Measurements from ENCODE around the gene CDH23. TPM values are rescaled to one million over a fixed set of nuclear protein-coding genes. Genes with fewer than 3 reads are reported as not detected.

CDH23 gene
- total and polyA plus RNA-seq, 2 donors from 2014 or later: 1.1 to 6.4 TPM

DNA sequence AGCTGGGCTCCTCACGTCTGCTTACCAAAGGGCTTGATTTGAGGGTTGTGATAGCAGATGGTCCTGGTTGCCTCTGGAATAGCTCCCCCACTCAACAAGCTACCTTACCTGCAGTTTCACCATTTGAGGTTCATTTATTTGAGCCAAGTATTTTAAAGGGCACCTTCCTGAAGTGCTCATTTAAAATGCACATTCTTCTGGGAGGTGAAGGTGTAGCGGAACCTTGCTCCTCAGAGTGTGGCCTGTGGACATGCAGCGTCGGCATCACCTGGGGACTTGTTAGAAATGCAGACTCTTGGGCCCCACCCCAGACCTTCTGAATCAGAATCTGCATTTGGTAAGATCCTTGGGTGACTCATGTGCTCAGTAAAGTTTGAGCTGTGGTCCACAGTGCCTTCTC is 2.3 kb downstream of the CDH23 start:
- Histone ChIP-seq H3K36me3 (ENCODE audit: control insufficient read depth in 2 of 3, insufficient read depth in 3 of 3, low read length in 3 of 3) (no peaks in the 10 kb centered on the region), H3K9ac (ENCODE audit: low read length in 3 of 3) (no peak overlapping the region), H3K9me3 (ENCODE audit: control insufficient read depth in 2 of 3, insufficient read depth in 1 of 3, low read length in 3 of 3) (no peaks in the 10 kb centered on the region), H3K4me1 (ENCODE audit: control insufficient read depth in 2 of 3, insufficient read depth in 2 of 3, low read depth in 1 of 3, low read length in 3 of 3) (peaks cover 0 to 6% (median 0%) of the 10 kb centered on the region in 3 donors), H3K27me3 (ENCODE audit: control insufficient read depth, insufficient read depth, low read length) (peaks cover 19% of the 10 kb centered on the region), H3K4me3 (ENCODE audit: low read length in 3 of 3) (no peak overlapping the region), H3K27ac (ENCODE audit: low read depth in 2 of 2, low read length in 2 of 2) (no peak overlapping the region)
- intact Hi-C loops (cut with DNase I): no loop called here
- FAIRE-seq (no peak), DNase-seq (peak in 1 of 5 donors; percentile 13)
- TF ChIP-seq, protein P1, sequence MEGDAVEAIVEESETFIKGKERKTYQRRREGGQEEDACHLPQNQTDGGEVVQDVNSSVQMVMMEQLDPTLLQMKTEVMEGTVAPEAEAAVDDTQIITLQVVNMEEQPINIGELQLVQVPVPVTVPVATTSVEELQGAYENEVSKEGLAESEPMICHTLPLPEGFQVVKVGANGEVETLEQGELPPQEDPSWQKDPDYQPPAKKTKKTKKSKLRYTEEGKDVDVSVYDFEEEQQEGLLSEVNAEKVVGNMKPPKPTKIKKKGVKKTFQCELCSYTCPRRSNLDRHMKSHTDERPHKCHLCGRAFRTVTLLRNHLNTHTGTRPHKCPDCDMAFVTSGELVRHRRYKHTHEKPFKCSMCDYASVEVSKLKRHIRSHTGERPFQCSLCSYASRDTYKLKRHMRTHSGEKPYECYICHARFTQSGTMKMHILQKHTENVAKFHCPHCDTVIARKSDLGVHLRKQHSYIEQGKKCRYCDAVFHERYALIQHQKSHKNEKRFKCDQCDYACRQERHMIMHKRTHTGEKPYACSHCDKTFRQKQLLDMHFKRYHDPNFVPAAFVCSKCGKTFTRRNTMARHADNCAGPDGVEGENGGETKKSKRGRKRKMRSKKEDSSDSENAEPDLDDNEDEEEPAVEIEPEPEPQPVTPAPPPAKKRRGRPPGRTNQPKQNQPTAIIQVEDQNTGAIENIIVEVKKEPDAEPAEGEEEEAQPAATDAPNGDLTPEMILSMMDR (IDR thresholded peaks at IDR 0.05; ENCODE audit: borderline replicate concordance, extremely low read depth, insufficient read depth): no peak

GRCh38 chr10:71399946-71400345 is 3.2 kb downstream of the CDH23 start:
- Histone ChIP-seq H3K36me3 (ENCODE audit: control insufficient read depth in 2 of 3, insufficient read depth in 3 of 3, low read length in 3 of 3) (no peaks in the 10 kb centered on the region), H3K27me3 (ENCODE audit: control insufficient read depth, insufficient read depth, low read length) (peaks cover 19% of the 10 kb centered on the region), H3K4me1 (ENCODE audit: control insufficient read depth in 2 of 3, insufficient read depth in 2 of 3, low read depth in 1 of 3, low read length in 3 of 3) (peaks cover 0 to 6% (median 0%) of the 10 kb centered on the region in 3 donors), H3K9ac (ENCODE audit: low read length in 3 of 3) (no peak overlapping the region), H3K9me3 (ENCODE audit: control insufficient read depth in 2 of 3, insufficient read depth in 1 of 3, low read length in 3 of 3) (no peaks in the 10 kb centered on the region), H3K4me3 (ENCODE audit: low read length in 3 of 3) (no peak overlapping the region), H3K27ac (ENCODE audit: low read depth in 2 of 2, low read length in 2 of 2) (no peak overlapping the region)
- intact Hi-C loops (cut with DNase I): no loop called here
- FAIRE-seq (no peak), DNase-seq (peak in 1 of 5 donors; percentile 29)
- TF ChIP-seq, protein P1 (IDR thresholded peaks at IDR 0.05; ENCODE audit: borderline replicate concordance, extremely low read depth, insufficient read depth): no peak

- no peaks in the 10 kb centered on the region for H3K36me3 ChIP-seq (ENCODE audit: control insufficient read depth in 2 of 3, insufficient read depth in 3 of 3, low read length in 3 of 3)
- no peaks in the 10 kb centered on the region for H3K9me3 ChIP-seq (ENCODE audit: control insufficient read depth in 2 of 3, insufficient read depth in 1 of 3, low read length in 3 of 3)
- H3K4me1 ChIP-seq (ENCODE audit: control insufficient read depth in 2 of 3, insufficient read depth in 2 of 3, low read depth in 1 of 3, low read length in 3 of 3): peaks cover 0 to 6% (median 0%) of the 10 kb centered on the region in 3 donors
- no peak overlapping the region for H3K27ac ChIP-seq (ENCODE audit: low read depth in 2 of 2, low read length in 2 of 2)
- intact Hi-C loops (cut with DNase I): no loop called here
- H3K27me3 ChIP-seq (ENCODE audit: control insufficient read depth, insufficient read depth, low read length): peaks cover 19% of the 10 kb centered on the region
- H3K4me3 ChIP-seq (ENCODE audit: low read length in 3 of 3): no peak overlapping the region
- TF ChIP-seq, protein P1 (IDR thresholded peaks at IDR 0.05; ENCODE audit: borderline replicate concordance, extremely low read depth, insufficient read depth): no peak
- peak in 1 of 5 donors; percentile 15 for DNase-seq
- H3K9ac ChIP-seq (ENCODE audit: low read length in 3 of 3): no peak overlapping the region
- no peak for FAIRE-seq
These were observed 4.3 kb downstream of the CDH23 start for GRCh38 chr10:71401056-71401455.

DNA sequence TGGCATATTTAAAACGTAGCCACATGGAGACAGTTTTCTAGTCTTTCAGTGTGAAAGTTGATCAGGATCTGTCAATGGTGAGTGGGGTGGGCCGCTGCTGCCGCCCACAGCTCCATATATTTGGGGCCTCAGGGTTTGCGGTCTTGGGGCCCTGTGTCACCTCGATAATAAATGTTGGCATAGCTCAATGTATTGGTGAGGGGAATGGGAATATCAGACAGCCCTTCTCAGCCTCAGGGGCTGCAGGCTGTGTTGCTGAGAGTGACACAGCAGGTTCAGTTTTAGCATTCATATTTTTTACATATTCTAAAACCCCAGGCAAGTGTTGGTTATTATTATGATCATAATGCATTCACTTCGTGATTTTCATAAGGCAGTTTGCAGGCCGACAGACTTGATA is 5.3 kb downstream of the CDH23 start:
- peaks cover 0 to 6% (median 0%) of the 10 kb centered on the region in 3 donors for H3K4me1 ChIP-seq (ENCODE audit: control insufficient read depth in 2 of 3, insufficient read depth in 2 of 3, low read depth in 1 of 3, low read length in 3 of 3)
- no peak overlapping the region for H3K4me3 ChIP-seq (ENCODE audit: low read length in 3 of 3)
- no peak overlapping the region for H3K27ac ChIP-seq (ENCODE audit: low read depth in 2 of 2, low read length in 2 of 2)
- no peak overlapping the region for H3K9ac ChIP-seq (ENCODE audit: low read length in 3 of 3)
- no peak for DNase-seq
- TF ChIP-seq, protein P1 (IDR thresholded peaks at IDR 0.05; ENCODE audit: borderline replicate concordance, extremely low read depth, insufficient read depth): no peak
- H3K27me3 ChIP-seq (ENCODE audit: control insufficient read depth, insufficient read depth, low read length): peaks cover 19% of the 10 kb centered on the region
- no peak for FAIRE-seq
- no peaks in the 10 kb centered on the region for H3K36me3 ChIP-seq (ENCODE audit: control insufficient read depth in 2 of 3, insufficient read depth in 3 of 3, low read length in 3 of 3)
- intact Hi-C loops (cut with DNase I): no loop called here
- no peaks in the 10 kb centered on the region for H3K9me3 ChIP-seq (ENCODE audit: control insufficient read depth in 2 of 3, insufficient read depth in 1 of 3, low read length in 3 of 3)

All from kidney (tissue), 14 donors.